NCI-H2171 (cell line): ENCODE data around the gene SPATA46.
A peak's percentile ranks its signal among the peaks of the same experiment; 100 is the strongest.

Source experiments
- DNase-seq: peaks from one replicate; lab custom pipeline; 2025; lab: John Stamatoyannopoulos, UW

Gene SPATA46

GRCh38 chr1:162391790-162392563 lies 15.3 kb upstream of the SPATA46 start:
- peak; percentile 22 for DNase-seq

GRCh38 chr1:162390396-162391185 lies 13.9 kb upstream of the SPATA46 start:
- DNase-seq = no peak

DNA sequence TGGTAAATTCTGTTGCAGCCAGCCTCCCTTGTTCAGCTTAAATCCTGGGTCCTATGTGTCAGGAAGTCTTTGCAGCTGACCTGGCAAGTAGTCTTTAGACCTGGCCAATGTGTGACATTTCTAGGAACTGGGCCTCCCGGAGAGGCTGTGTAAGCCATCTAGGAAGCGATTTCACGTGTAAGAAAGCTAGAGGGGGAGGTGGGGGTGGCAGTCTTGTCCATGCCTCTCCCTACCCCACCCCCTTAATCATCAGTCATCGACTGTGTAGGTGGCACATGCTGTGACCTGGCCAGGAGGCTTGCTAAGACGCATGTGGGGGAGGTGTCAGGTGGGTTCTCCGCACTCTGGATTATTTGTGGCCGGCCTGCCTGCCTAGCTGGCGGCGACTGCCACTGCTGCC lies 13.3 kb upstream of the SPATA46 start:
- DNase-seq = no peak

GRCh38 chr1:162389021-162389818 lies 12.6 kb upstream of the SPATA46 start:
- DNase-seq = peak; percentile 63

GRCh38 chr1:162388615-162389014 lies 12.0 kb upstream of the SPATA46 start:
- DNase-seq = no peak

DNA sequence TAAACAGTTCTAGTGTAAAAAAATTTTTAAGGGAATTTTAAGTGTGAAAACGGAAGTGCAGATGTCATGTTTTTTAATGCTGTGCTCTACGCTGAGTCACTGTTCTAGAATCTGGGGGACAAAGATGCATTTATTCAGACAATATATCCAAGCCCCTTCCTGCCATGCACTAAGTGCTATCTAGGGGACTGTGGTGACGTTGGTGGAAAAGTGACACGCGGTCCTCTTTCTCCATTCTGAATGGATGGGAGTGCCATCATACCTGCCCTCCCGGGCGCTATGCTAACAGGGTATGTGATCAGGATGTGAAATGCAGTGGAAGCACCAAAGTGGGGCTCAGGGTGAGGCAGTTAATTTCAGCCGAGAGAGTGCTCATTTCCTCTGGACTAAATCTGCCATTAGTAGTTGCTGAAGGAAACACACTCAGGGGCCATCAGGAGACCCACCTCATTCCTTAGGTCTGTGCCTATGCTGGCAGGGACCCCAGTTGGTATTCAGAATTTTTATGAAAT lies 11.5 kb upstream of the SPATA46 start:
- DNase-seq = no peak

DNA sequence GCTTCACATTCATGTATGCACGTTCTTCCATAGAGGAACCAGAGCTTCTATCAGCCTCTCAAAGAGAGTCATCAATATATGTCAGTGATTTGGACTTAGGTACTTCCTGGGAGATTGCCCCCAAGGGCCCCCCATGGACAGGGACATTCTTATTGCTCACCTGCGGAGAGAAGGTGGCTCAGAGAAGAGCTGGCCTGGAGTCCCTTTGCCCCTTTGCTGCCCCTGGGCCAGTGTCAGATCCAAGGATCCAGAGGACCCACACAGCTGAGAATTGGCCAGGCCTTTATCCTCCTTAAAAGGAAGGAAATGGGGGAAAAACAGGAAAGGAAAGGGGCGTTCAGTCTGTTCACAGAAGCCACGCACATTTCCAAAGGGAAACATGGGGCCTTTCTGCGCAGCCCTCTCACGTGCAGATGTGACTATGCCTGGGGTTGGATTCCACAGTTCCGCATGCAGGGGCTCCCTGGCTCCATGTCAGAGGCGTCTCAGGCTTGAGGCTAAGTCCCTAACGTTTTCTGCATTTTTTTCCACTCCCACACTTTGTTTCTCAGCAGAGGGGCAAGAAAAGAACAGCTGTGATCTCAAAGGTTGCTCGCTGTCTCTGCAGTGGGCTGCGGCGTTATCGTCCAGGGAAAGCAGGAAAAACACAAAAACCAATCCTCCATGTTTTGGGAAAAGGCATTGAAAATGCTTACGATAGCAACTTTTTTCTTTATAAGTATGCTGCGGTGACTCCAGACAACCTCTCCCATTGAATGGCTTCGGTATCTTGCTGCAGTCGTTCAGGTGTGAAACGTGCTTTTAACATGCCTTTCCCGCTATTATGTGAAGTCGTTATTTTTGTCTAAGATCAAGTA lies 10.8 kb upstream of the SPATA46 start:
- DNase-seq = no peak

- DNase-seq = no peak
These were observed 9.9 kb upstream of the SPATA46 start for GRCh38 chr1:162386292-162387225.

- DNase-seq = no peak
These were observed 9.0 kb upstream of the SPATA46 start for GRCh38 chr1:162385702-162386101.

GRCh38 chr1:162385280-162385623 lies 8.6 kb upstream of the SPATA46 start:
- no peak for DNase-seq

DNA sequence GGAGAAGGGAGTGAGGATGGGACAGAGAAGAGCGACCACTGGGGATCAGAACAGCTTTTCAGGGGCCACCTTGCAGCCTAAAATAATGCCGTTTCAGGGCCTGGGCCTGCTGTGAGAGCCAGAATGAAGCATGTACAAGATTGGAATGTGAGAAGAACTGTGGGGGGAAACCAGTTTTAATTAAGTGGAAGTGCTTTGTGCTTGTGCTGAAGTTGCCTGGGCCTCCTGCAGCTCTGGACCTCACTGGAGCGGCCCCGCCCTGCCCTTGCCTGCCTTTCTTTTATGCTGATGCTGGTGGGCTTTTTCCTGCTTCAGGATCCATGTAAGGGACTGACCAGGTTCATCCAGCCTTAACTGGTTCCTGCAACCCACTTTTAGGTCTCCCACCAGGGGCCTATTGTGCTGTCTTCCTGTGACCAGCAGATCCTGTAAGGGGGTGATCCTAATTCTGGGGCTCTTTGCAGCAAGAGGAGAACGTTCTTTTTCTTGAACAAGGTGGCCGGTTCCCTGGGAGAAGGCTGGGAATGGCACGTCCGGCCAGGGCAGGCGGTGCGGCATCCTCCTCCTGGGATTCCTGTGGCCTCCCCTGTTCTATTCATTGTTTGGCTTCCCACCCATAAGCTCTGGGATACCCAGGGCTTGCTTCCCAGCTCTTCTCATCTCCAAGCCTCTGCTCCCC lies 8.1 kb upstream of the SPATA46 start:
- DNase-seq = no peak

DNA sequence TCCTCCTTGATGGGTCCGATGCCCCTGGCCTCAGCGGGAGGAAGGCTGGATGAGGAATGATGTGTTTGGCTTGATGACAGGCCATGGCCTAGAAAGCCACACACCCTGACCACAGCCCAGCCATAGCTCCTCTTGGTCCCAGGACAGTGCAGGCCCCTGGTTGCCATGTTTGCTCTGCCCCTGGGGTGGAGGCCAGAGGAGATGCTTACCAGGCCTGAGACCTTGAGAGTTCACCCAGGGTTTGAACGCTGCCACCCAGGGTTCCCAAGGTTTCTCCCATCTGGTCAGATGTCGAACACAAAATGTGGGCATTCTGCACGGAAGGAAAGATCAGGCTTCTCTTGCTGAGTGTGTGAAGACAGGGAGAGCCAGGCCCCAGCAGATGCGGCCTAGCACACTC lies 7.5 kb upstream of the SPATA46 start:
- no peak for DNase-seq

DNA sequence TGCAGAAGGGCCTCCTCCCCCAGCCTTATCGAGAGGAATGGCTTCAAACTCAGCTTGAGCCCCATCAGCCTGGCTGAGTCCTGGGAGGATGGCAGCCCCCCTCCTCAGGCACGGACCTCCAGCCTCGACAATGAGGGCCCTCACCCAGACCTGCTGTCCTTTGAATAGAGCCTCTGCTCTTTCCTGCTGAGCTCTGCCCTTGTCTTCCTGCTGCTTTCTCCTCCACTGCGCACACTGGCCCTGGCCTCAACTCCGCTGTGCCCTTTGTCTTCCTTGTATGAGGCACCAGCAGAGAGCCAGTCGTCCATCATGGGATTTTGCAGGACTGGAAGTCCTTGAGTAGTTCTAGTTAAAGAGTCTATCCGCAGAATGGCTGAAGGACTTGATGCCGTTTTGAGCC lies 6.9 kb upstream of the SPATA46 start:
- DNase-seq = no peak

GRCh38 chr1:162383091-162383490 lies 6.4 kb upstream of the SPATA46 start:
- DNase-seq = no peak

- no peak for DNase-seq
These were observed 5.5 kb upstream of the SPATA46 start for GRCh38 chr1:162381941-162382750.

DNA sequence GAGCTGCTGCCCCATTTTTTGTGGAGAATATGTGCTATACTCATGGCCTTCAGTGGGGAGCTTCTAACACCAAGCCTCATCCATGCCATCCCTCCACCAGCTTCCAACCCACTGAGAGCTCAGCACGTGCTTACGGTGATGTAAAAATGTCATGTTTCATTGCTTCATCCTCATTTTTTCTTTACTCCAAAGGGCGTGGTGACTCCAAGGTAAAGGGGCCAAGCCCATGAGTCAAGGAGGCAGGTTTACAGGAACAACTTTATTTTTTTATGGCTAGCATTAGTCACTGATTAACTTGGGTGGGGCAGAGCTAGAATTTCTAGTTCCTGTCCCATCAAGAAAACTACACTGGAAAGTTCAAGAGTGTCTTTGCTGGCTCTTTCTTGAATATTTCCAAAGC lies 4.7 kb upstream of the SPATA46 start, which contains the start of gene C1orf226:
TSS of gene C1orf226 (plus strand) at position 346 of the 400 bp plus-strand sequence. CDS start 174 bp downstream, outside the sequence.
- no peak for DNase-seq

GRCh38 chr1:162380061-162380846 lies 3.6 kb upstream of the SPATA46 start:
- DNase-seq = no peak

DNA sequence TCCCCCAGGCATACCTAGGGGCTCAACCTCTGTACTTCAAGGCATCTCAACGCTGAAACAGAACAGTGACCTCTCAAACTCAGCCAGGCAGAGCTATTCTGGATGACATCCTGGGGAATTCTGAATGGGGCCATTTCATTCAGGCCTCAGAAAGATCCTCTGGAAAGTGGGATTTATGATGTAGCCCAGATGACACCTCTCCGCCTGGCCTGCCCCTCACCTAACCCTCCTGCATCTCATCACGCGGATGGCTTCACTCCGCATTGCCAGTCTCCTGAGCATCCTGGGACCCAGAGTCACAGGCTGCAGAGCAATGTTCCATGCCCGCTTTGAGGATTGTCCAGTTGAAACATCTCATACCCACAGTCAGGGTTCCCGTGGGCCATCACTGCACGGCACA lies 1.2 kb downstream of the SPATA46 start:
- no peak for DNase-seq
